Liver (tissue), 3 donors: ENCODE data around the gene PAX8.

Experiments
- ATF3 ChIP-seq: IDR thresholded peaks from 2 replicates; pipeline ENCODE4 v1.6.1; 2016; ENCODE audit warnings: antibody characterized with exemption
- CTCF ChIP-seq: fragments of 150-350 bp; IDR thresholded peaks from 2 replicates; pipeline ENCODE4 v1.5.1; 2017; ENCODE audit warnings: improper control_type of control experiment, low read depth, low read length; ENCODE audit not compliant: missing input control
- EGR1 ChIP-seq, 2 donors: IDR thresholded peaks; 2 replicates each; pipeline ENCODE4 v1.6.1; 2016 to 2018; ENCODE audit warnings: antibody characterized with exemption in 2 of 2, low read depth in 2 of 2
- FOXA1 ChIP-seq: IDR thresholded peaks from 2 replicates; pipeline ENCODE4 v1.6.1; 2016; ENCODE audit warnings: antibody characterized with exemption
- HNF4G ChIP-seq: IDR thresholded peaks from 2 replicates; pipeline ENCODE4 v1.6.1; 2016; ENCODE audit warnings: antibody characterized with exemption
- JUND ChIP-seq, 2 donors: IDR thresholded peaks; 2 replicates each; pipeline ENCODE4 v1.6.1; 2016; ENCODE audit warnings: antibody characterized with exemption in 2 of 2
- MAX ChIP-seq: IDR thresholded peaks from 2 replicates; pipeline ENCODE4 v1.6.1; 2016; ENCODE audit warnings: antibody characterized with exemption
- REST ChIP-seq: IDR thresholded peaks from 2 replicates; pipeline ENCODE4 v1.6.1; 2016; ENCODE audit warnings: antibody characterized with exemption, mild to moderate bottlenecking
- SP1 ChIP-seq: IDR thresholded peaks from 2 replicates; pipeline ENCODE4 v1.6.1; 2018; ENCODE audit warnings: antibody characterized with exemption, mild to moderate bottlenecking
- TAF1 ChIP-seq: conservative IDR thresholded peaks from 2 replicates; pipeline ENCODE4 v1.6.1; 2016; ENCODE audit warnings: antibody characterized with exemption, mild to moderate bottlenecking
- YY1 ChIP-seq: IDR thresholded peaks from 2 replicates; pipeline ENCODE4 v1.6.1; 2016; ENCODE audit warnings: antibody characterized with exemption, mild to moderate bottlenecking
- donor health status: healthy.
- donor health status: healthy.

- TF ChIP-seq CTCF (no peak), FOXA1 (no peak), JUND (IDR thresholded peaks at IDR 0.05) (no peak), ATF3 (no peak), TAF1 (no peak), REST (no peak), SP1 (no peak), YY1 (no peak), MAX (no peak), HNF4G (no peak), EGR1 (IDR thresholded peaks at IDR 0.05; ENCODE audit: low read depth in 2 of 2) (no peak)
These were observed 42.2 kb downstream of the PAX8 start for GRCh38 chr2:113236367-113237159.
